Activated naive CD4-positive, alpha-beta T cell (primary cell): ENCODE measurements around the gene GLT1D1.

ENCODE experiments used
- DNase-seq, 4 experiments: peaks; one replicate each; lab custom pipeline; 2025; lab: John Stamatoyannopoulos, UW

Gene GLT1D1

DNA sequence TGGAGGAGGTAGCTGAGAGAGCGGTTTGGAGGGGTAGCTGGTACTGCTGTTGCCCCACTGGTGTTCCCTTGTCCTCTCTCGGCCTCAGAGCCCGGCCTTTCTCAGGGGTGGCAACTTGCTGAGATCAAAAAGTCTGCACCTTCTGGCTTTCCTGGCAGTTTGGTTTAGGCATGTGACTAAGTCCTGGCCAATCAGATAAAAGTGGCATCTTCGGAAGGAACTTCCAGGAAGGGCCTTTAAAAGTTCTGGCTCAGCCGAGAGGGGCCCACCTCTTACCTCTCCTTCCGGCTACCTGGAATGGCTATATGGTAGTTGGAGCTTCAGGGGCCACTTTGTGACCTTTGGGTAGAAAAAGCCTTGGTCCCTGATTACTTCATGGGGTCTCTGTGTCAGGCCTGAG lies 152.6 kb downstream of the GLT1D1 start:
- DNase-seq: no peak

DNA sequence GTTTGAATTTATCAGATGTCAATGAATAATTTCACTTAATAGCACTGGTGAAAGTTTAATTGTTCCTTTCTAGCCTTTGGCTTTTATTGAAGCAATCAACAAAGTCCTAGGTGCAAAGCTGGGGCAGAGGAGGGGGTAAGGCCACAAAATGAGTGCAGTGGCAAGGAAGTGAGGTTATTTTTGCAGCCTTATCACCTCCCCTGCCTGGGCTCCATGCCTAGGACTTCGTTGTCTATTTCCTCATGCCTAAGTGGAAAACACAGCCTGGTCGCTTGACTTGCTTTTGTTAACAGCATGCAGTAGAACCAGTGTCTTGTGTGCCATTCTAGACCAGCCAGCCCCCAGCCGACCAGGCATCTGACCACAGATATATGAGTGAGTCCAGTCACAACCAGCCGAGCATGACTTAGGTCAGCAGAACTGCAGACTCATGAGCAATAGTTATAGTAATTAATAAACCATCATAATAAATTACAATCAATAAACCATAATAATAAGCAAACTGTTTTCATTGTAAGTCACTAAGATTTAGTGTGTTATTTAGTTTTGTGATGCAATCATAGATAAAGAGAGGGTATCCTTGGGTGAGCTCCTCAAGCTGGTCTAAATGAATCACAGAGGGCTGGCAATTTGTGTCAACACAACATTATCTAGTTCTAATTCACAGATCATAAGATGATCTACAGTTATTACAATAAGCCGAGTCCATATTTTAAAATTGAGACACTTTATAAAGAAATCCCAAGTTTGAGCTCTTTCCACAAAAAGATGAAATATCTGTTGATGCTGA lies 156.8 kb downstream of the GLT1D1 start:
- no peak for DNase-seq

DNA sequence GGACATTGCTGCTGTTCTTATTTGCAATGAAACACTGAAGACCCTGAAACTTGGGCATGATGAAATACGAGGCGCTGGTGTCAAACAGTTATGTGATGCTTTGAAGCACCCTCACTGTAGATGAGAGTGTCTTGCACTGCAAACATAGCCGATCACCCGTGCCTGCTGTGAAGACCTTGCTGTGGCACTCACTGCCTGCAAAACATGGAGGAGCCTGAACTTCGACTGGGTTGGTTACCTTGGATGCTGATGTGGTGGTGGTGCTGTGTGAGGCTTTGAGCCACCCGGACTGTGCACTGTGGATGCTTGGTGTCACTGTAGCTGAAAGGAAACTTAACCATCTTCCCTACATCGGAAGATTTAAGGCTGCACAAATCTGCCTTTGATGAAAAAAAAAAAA lies 162.9 kb downstream of the GLT1D1 start:
- no peak for DNase-seq

DNA sequence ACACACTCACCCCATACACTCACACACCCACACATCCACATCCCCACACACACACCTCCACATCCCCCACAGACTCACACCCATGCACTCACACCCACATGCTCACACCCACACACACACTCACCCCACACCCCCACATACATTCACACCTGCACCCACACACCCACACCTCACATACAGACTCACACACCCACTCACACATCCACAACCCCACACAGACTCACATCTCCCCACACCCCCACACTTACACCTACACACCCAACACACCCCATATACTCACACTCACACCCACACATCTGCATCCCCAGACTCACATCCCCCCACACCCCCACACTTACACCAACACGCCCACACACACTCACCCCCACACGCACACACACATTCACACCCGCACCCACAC lies 171.8 kb downstream of the GLT1D1 start:
- no peak for DNase-seq

DNA sequence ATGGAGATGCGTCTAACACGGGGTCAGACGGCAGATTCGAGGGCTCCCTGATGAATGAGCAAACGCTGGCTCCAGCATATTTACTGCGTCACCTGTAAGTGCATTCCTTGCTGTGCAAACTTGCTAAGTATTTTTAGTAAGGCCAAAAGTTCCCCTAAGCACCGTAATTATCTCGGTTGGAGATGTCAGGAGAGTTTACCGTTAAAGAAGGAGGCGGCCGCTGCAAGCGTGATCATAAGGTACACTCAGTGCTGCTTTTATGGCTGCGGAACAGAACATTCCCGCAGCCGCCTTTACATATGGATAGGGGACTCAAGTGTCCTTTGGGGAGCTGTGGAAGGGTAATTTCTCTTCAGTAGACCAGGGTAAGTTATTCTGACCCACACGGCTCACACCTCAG lies 175.6 kb downstream of the GLT1D1 start:
- DNase-seq: no peak
